ENCODE measurements around the gene CASP9.

Gene CASP9

DNA sequence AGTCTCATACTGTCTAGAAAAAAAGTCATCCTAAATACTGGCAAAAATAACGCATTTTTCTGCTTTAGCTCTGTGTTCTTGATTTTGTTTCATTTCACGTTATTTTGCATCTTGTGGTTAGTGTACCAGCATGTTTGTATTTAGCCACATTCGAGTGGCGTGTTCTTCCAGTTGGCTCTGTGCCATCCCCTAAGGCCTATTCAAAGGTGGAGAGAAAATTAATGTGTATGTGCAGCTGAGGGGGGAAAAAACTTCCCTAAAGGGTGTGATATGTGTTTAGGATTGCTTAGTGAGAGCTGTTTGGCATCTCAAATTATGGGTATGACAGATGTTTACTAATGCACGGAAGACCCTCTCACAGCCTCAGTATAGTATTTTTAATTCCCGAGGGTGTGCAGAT, 14.8 kb upstream of the CASP9 start:
- no peak overlapping the region for H2BK15ac ChIP-seq (ENCODE audit: low read depth, poor library complexity, severe bottlenecking)
- no peak overlapping the region for H2AK5ac ChIP-seq (ENCODE audit: low read length, severe bottlenecking)
- H3K9ac ChIP-seq (ENCODE audit: low read length), result no peak overlapping the region
- H3K14ac ChIP-seq (ENCODE audit: low read length in 2 of 2), result no peak overlapping the region
- H3K36me3 ChIP-seq (ENCODE audit: control insufficient read depth in 1 of 2, insufficient read depth in 2 of 2, low read depth in 1 of 2, low read length in 2 of 2), result peaks cover 30 to 89% of the 10 kb centered on the region in 2 experiments
- no peak overlapping the region for H3K4me2 ChIP-seq (ENCODE audit: low read length, poor library complexity, severe bottlenecking)
- no peak overlapping the region for H4K91ac ChIP-seq (ENCODE audit: low read length)
- H3K4me1 ChIP-seq (ENCODE audit: control insufficient read depth, insufficient read depth, low read depth, low read length), result peaks cover 3% of the 10 kb centered on the region
- no peak overlapping the region for H3K4ac ChIP-seq (ENCODE audit: low read depth in 1 of 2, low read length in 2 of 2)
- H4K8ac ChIP-seq (ENCODE audit: low read length), result no peak overlapping the region
- WGBS, result 97% methylated on average over 4 of the region's 6 CpGs
- no peak overlapping the region for H3K27ac ChIP-seq (ENCODE audit: low read length, poor library complexity, severe bottlenecking)
- no peak overlapping the region for H2BK5ac ChIP-seq (ENCODE audit: low read depth, low read length, poor library complexity, severe bottlenecking)
- H2AFZ ChIP-seq (ENCODE audit: low read depth, low read length), result no peak overlapping the region
- no peaks in the 10 kb centered on the region for H3K27me3 ChIP-seq (ENCODE audit: control insufficient read depth in 1 of 2, insufficient read depth in 1 of 2, low read length in 2 of 2)
- no peak overlapping the region for H3K23ac ChIP-seq (ENCODE audit: low read length in 2 of 2)
- H3K18ac ChIP-seq (ENCODE audit: low read depth in 1 of 2, low read length in 2 of 2), result no peak overlapping the region
- peaks cover 13% of the 10 kb centered on the region for H3K79me1 ChIP-seq (replicated peaks; ENCODE audit: low read length, poor library complexity, severe bottlenecking)
- H2BK120ac ChIP-seq (ENCODE audit: low read depth, low read length), result no peak overlapping the region
- no peaks in the 10 kb centered on the region for H3K9me3 ChIP-seq (ENCODE audit: control insufficient read depth, low read length)
- no peak overlapping the region for H2BK12ac ChIP-seq (ENCODE audit: low read length in 2 of 2)
- no peak overlapping the region for H3K4me3 ChIP-seq (ENCODE audit: insufficient read depth in 1 of 2, low read depth in 1 of 2, low read length in 2 of 2)
- DNase-seq, result no peak

DNA sequence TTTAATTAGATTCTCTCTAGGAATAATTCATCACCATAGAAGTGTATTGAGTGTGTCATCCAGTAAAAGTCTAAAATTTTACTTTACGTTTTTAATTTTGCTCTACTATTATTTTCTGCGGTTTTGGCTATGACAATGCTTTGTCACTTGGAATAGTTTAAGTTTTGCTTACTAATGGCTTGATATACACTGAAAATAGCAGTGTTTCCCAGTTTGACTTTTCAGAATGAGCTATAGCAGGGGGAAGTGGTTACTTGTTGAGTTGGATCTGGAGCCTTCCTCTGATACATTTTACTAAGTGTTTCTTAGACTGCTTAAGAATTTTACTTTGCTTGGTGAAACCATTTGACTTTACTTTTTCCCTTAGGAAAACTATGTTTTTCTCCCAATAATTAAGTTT, 7.7 kb upstream of the CASP9 start:
- H3K18ac ChIP-seq (ENCODE audit: low read depth in 1 of 2, low read length in 2 of 2), result no peak overlapping the region
- no peak overlapping the region for H2BK12ac ChIP-seq (ENCODE audit: low read length in 2 of 2)
- 100% methylated on average over 2 of the region's 2 CpGs for WGBS
- no peak overlapping the region for H2BK15ac ChIP-seq (ENCODE audit: low read depth, poor library complexity, severe bottlenecking)
- H3K4me3 ChIP-seq (ENCODE audit: insufficient read depth in 1 of 2, low read depth in 1 of 2, low read length in 2 of 2), result no peak overlapping the region
- H3K14ac ChIP-seq (ENCODE audit: low read length in 2 of 2), result no peak overlapping the region
- H2AK5ac ChIP-seq (ENCODE audit: low read length, severe bottlenecking), result no peak overlapping the region
- no peak overlapping the region for H3K23ac ChIP-seq (ENCODE audit: low read length in 2 of 2)
- H3K4me1 ChIP-seq (ENCODE audit: control insufficient read depth, insufficient read depth, low read depth, low read length), result no peaks in the 10 kb centered on the region
- no peak for DNase-seq
- H3K27me3 ChIP-seq (ENCODE audit: control insufficient read depth in 1 of 2, insufficient read depth in 1 of 2, low read length in 2 of 2), result no peaks in the 10 kb centered on the region
- no peak overlapping the region for H3K4me2 ChIP-seq (ENCODE audit: low read length, poor library complexity, severe bottlenecking)
- no peak overlapping the region for H4K91ac ChIP-seq (ENCODE audit: low read length)
- no peak overlapping the region for H2BK5ac ChIP-seq (ENCODE audit: low read depth, low read length, poor library complexity, severe bottlenecking)
- peaks cover 10 to 54% of the 10 kb centered on the region in 2 experiments for H3K36me3 ChIP-seq (ENCODE audit: control insufficient read depth in 1 of 2, insufficient read depth in 2 of 2, low read depth in 1 of 2, low read length in 2 of 2)
- no peak overlapping the region for H2BK120ac ChIP-seq (ENCODE audit: low read depth, low read length)
- no peak overlapping the region for H3K9ac ChIP-seq (ENCODE audit: low read length)
- H2AFZ ChIP-seq (ENCODE audit: low read depth, low read length), result no peak overlapping the region
- H3K79me1 ChIP-seq (replicated peaks; ENCODE audit: low read length, poor library complexity, severe bottlenecking), result peaks cover 11% of the 10 kb centered on the region
- H3K4ac ChIP-seq (ENCODE audit: low read depth in 1 of 2, low read length in 2 of 2), result no peak overlapping the region
- H3K9me3 ChIP-seq (ENCODE audit: control insufficient read depth, low read length), result no peaks in the 10 kb centered on the region
- H3K27ac ChIP-seq (ENCODE audit: low read length, poor library complexity, severe bottlenecking), result no peak overlapping the region
- no peak overlapping the region for H4K8ac ChIP-seq (ENCODE audit: low read length)

DNA sequence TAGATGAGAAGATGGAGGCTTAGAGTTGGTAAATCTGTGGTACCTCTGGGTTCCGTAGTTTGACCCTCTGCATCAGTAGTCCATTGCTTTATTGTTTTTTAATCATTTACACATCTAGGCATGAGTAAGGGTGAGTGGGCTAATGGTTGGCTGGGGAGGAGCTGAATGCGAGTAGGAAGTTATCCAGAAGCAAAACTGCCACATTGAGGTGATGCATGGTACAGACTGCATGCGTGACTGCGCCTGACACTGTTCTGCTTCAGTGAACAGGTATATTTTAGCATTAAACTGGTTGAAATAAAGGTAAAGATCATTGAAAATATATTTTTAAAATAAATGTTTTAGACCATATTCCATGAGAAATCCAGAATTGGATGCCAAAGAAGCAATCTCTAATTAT, 7.0 kb upstream of the CASP9 start:
- Histone ChIP-seq H3K9me3 (ENCODE audit: control insufficient read depth, low read length) (no peaks in the 10 kb centered on the region), H3K27me3 (ENCODE audit: control insufficient read depth in 1 of 2, insufficient read depth in 1 of 2, low read length in 2 of 2) (no peaks in the 10 kb centered on the region), H2AK5ac (ENCODE audit: low read length, severe bottlenecking) (no peak overlapping the region), H3K36me3 (ENCODE audit: control insufficient read depth in 1 of 2, insufficient read depth in 2 of 2, low read depth in 1 of 2, low read length in 2 of 2) (peaks cover 10 to 48% of the 10 kb centered on the region in 2 experiments), H3K18ac (ENCODE audit: low read depth in 1 of 2, low read length in 2 of 2) (no peak overlapping the region), H3K4me2 (ENCODE audit: low read length, poor library complexity, severe bottlenecking) (no peak overlapping the region), H3K23ac (ENCODE audit: low read length in 2 of 2) (no peak overlapping the region), H3K14ac (ENCODE audit: low read length in 2 of 2) (no peak overlapping the region), H2AFZ (ENCODE audit: low read depth, low read length) (no peak overlapping the region), H3K4me1 (ENCODE audit: control insufficient read depth, insufficient read depth, low read depth, low read length) (no peaks in the 10 kb centered on the region), H2BK5ac (ENCODE audit: low read depth, low read length, poor library complexity, severe bottlenecking) (no peak overlapping the region), H4K8ac (ENCODE audit: low read length) (no peak overlapping the region), H3K4me3 (ENCODE audit: insufficient read depth in 1 of 2, low read depth in 1 of 2, low read length in 2 of 2) (no peak overlapping the region), H2BK120ac (ENCODE audit: low read depth, low read length) (no peak overlapping the region), H3K27ac (ENCODE audit: low read length, poor library complexity, severe bottlenecking) (no peak overlapping the region), H3K9ac (ENCODE audit: low read length) (no peak overlapping the region), H2BK15ac (ENCODE audit: low read depth, poor library complexity, severe bottlenecking) (no peak overlapping the region), H4K91ac (ENCODE audit: low read length) (no peak overlapping the region), H3K79me1 (replicated peaks; ENCODE audit: low read length, poor library complexity, severe bottlenecking) (peaks cover 11% of the 10 kb centered on the region), H3K4ac (ENCODE audit: low read depth in 1 of 2, low read length in 2 of 2) (no peak overlapping the region), H2BK12ac (ENCODE audit: low read length in 2 of 2) (no peak overlapping the region)
- no peak for DNase-seq
- WGBS, result 98% methylated on average over 3 of the region's 4 CpGs

DNA sequence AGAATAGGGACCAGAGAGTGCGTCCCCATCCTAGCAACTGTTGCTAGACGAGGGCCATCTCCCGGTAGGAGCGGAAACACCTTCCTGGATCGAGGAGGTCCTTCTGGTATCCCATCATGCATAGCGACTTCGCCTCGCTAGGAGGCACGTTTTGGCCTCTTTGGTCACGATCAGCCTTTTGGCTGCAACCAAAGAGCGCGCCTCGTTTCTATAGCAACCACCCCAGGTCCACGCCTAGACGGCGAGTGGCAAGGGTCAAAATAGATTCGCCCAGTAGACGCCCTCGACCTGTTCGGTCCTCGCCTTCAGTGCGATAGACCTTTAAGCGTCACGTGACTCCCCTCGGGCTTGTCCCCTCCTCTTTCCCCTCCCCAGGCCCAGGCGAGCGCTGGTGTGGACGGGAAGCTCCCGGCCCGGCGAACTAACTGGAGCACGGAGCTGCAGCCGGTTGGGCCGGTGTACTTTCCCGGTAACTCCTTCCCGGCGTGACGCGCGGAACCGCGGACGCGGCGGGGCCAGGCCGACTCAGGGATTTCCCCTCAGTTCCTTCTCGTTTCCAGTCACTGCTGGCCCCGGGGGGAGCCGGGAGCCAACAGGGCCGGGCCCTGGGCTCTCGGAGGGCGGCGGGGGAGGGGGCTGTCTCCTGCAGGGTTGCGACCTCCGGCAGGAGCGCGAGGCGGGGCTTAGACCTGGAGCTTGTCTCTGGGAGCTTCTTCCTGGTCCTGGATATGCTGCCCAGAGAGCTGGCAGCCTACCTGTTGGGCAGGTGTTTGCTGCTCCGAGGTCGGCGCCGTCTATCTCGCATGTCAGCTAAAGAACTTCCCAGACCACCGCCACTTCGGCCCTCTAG, 2.7 kb upstream of the CASP9 start, which contains the start of gene DNAJC16:
Gene DNAJC16, plus strand, starts transcription at position 359 of the 850 bp plus-strand sequence. CDS start 2,258 bp downstream, outside the sequence.
- H3K36me3 ChIP-seq (ENCODE audit: control insufficient read depth in 1 of 2, insufficient read depth in 2 of 2, low read depth in 1 of 2, low read length in 2 of 2), result peaks cover 4 to 22% of the 10 kb centered on the region in 2 experiments
- DNase-seq, result peak; percentile 100
- peak within 1 kb of the TSS; percentile 64 to 80 for H3K18ac ChIP-seq (ENCODE audit: low read depth in 1 of 2, low read length in 2 of 2)
- peak within 1 kb of the TSS; percentile 97 for H3K9ac ChIP-seq (ENCODE audit: low read length)
- H3K9me3 ChIP-seq (ENCODE audit: control insufficient read depth, low read length), result no peaks in the 10 kb centered on the region
- H4K8ac ChIP-seq (ENCODE audit: low read length), result peak within 1 kb of the TSS; percentile 89
- H3K4me2 ChIP-seq (ENCODE audit: low read length, poor library complexity, severe bottlenecking), result peak within 1 kb of the TSS; percentile 98
- peak within 1 kb of the TSS in 1 of 2 experiments; percentile 39 for H2BK12ac ChIP-seq (ENCODE audit: low read length in 2 of 2)
- under 1% methylated on average over 62 of the region's 65 CpGs for WGBS
- peak within 1 kb of the TSS; percentile 83 for H2BK120ac ChIP-seq (ENCODE audit: low read depth, low read length)
- H3K27me3 ChIP-seq (ENCODE audit: control insufficient read depth in 1 of 2, insufficient read depth in 1 of 2, low read length in 2 of 2), result no peaks in the 10 kb centered on the region
- H2AFZ ChIP-seq (ENCODE audit: low read depth, low read length), result peak within 1 kb of the TSS; percentile 83
- H3K4ac ChIP-seq (ENCODE audit: low read depth in 1 of 2, low read length in 2 of 2), result peak within 1 kb of the TSS in 1 of 2 experiments; percentile 67
- peak within 1 kb of the TSS; percentile 31 for H2AK5ac ChIP-seq (ENCODE audit: low read length, severe bottlenecking)
- H3K27ac ChIP-seq (ENCODE audit: low read length, poor library complexity, severe bottlenecking), result peak within 1 kb of the TSS; percentile 84
- H3K4me1 ChIP-seq (ENCODE audit: control insufficient read depth, insufficient read depth, low read depth, low read length), result peaks cover 6% of the 10 kb centered on the region
- H3K23ac ChIP-seq (ENCODE audit: low read length in 2 of 2), result no peak within 1 kb of the TSS
- H2BK15ac ChIP-seq (ENCODE audit: low read depth, poor library complexity, severe bottlenecking), result no peak within 1 kb of the TSS
- peak within 1 kb of the TSS; percentile 49 for H2BK5ac ChIP-seq (ENCODE audit: low read depth, low read length, poor library complexity, severe bottlenecking)
- H3K14ac ChIP-seq (ENCODE audit: low read length in 2 of 2), result peak within 1 kb of the TSS in 1 of 2 experiments; percentile 62
- H4K91ac ChIP-seq (ENCODE audit: low read length), result peak within 1 kb of the TSS; percentile 78
- peaks cover 15% of the 10 kb centered on the region for H3K79me1 ChIP-seq (replicated peaks; ENCODE audit: low read length, poor library complexity, severe bottlenecking)
- peak within 1 kb of the TSS; percentile 84 to 98 for H3K4me3 ChIP-seq (ENCODE audit: insufficient read depth in 1 of 2, low read depth in 1 of 2, low read length in 2 of 2)
